Measurements from ENCODE around the gene DOCK4.
"Not testable (repeated sequence)": the region's sequence is repeated elsewhere in the genome, so short reads cannot be mapped to it uniquely, and the experiment has no call there.

DOCK4 gene

DNA sequence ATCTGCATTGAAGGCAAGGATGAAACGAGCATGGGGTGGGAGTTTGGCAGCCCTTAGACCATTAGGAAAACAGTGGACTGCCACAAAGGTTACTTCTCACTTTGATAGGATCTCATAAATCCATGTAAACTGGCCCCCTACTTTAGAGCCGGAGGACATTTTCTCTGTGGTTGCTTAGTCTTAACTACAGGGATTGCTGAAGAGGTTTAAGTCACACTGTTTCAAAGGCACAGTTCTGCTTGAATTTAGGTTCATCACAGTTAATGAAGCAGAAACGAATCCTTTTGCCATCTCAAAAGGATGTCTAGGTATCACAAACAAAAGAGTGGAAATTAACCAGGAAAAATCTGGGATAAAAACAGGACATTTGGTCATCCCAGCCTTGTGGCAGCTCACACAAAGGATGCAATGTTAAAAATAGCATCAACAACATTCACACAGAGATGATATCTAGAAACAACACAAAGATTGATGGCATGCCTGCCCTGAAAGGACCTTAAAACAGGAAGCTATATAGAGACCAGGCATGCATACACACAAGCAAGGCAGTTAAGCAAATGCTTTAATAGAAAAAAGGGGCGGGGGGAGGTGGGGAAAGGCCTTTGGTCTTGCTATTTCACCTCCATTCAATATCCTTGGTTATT, 74.0 kb downstream of the DOCK4 start:
- DNase-seq = no peak

DNA sequence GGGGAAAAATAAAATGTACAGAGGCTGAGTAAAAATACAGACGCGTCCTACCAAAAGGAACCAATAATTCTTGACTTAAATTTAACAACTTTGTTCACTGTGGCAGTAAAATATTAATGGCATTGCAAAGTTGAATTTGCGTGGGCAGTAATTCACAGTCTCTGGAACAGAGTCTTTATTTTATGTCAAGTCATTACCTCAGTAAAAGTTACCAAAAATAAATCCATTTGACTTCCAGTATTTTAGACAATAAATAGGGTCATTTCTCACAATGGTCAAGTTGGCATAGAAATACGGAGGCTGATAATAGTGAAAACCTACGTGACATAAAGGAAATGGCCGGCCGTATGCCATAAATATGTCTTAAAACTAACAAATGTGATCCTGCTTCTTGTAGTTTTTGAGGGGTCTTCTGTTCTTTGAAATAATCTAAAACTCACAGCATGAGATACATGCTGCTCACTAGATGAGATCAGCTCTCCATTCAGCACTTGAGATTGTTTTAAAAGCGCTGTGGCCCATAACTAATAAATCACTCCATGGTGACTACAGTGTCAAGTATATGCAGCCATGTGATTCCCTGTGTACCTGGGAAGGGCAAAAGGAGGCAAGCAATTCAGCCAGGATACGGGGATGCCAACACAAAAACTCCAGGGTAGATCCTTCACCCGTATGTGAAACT, 75.3 kb downstream of the DOCK4 start:
- peak; percentile 48 to 68 for DNase-seq

DNA sequence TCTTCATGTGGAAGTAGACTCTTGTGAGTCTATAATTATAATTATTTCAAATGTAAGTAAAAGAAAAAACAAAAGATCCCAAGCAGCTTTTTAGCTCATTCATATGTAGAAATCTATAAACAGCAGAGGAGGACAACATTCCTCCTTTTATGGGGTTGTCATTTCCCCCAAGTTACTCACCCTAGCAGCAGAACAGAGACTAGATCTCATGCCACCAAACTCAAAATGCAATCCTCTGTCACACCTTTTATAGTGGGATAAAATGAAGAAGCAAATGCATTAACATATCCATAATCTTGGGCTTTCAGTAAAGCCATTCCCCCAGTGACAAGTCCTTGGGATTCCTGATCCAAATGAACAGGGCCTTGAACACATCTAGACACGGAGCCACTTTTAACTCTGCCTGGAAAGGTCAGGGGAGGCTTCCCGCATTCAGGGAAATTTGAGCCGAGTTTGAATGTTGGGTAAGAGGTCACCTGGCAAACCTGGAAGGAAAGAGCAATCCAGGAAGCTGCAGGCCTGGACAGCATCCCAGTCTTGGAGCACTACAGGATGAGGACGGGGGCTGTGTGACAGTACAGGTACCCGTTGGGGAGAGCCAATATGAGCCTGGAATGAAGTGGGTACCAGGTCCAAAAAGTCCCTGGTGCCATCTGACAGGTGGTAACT, 76.4 kb downstream of the DOCK4 start:
- DNase-seq = peak; percentile 22 to 40

DNA sequence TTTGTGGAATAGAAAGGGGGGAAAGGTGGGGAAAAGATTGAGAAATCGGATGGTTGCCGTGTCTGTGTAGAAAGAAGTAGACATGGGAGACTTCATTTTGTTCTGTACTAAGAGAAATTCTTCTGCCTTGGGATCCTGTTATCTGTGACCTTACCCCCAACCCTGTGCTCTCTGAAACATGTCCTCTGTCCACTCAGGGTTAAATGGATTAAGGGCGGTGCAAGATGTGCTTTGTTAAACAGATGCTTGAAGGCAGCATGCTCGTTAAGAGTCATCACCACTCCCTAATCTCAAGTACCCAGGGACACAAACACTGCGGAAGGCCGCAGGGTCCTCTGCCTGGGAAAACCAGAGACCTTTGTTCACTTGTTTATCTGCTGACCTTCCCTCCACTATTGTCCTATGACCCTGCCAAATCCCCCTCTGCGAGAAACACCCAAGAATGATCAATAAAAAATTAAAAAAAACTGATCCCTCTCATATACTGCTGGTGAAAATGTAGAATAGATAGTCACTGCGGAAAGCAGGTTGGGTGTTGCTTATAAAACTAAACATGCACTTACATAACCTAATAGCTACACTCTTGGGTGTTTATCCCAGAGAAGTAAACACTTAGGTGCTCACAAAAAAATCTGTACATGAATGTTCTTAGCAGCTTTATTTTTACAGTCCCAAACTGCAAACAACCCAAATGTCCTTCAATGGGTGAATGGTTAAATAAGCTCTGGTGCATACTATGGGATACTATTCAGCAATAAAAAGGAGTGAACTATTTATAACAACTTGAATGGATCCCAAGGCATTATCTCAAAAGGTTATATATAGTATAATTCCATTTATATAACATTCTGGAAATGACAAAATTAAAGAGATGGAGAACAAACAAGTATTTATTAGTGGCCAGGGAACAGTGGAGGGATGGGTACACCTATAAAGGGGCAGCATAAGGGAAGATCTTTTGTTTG, 77.5 kb downstream of the DOCK4 start:
- DNase-seq = not testable (repeated sequence)

DNA sequence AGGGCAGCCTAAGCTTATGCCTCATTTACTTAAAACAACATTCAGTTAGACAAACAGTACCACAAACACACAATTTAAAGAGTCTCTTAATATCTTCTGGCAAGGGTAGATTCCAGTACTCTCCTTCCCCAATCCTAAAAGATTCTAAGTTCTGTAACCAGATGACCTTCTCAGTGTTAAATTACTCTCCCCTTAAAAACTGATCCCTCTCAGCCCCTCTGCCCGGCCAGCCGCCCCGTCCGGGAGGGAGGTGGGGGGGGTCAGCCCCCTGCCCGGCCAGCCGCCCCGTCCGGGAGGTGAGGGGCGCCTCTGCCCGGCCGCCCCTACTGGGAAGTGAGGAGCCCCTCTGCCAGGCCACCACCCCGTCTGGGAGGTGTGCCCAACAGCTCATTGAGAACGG, 78.2 kb downstream of the DOCK4 start:
- DNase-seq = not testable (repeated sequence)

DNA sequence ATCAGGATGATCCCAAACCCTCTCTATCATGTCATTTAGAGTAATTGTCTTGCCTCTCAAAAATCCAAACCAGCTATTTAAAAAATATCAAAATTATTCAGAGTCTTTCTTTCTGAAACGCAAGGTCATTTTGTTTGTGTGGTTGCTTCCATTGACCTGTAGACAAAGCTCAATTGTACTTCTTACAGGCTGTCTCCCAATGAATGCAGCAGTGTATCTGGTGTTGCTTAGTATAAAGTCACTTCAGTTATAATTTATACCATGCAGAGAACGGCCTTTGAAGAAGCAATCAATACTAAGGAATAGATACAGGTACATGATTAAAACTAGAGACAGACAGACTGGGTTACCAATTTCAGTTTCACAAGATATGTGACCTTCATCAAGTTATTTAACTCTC, 80.9 kb downstream of the DOCK4 start:
- no peak for DNase-seq

DNA sequence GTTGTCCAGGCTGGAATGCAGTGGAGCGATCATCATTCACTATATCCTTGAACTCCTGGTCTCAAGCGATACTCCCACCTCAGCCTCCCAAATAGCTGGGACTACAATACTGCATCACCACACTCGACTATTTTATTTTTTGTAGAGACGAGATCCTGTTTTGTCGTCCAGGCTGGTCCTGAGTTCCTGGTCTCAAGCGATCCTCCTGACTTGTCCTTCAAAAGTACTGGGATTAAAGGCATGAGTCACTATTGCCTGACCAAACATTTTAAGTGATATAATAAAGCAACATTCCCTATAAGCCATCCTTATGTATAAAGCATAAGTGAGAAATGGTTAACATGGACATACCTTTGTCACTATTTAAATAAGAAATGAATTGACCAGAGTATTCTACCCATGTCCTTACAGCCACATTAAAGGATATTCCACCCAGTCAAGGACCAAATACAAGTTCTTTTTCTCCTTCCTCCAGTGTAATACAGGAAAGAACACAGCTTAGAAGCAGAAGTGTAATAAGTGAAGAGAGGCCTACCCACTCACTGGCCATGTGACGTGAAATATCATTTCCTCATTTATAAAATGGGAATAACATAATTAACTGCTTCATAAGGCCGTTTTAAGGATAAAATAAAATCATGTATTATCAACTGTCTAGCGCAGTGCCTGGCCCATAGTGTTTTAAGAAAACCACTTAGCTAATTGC, 82.0 kb downstream of the DOCK4 start:
- no peak for DNase-seq

DNA sequence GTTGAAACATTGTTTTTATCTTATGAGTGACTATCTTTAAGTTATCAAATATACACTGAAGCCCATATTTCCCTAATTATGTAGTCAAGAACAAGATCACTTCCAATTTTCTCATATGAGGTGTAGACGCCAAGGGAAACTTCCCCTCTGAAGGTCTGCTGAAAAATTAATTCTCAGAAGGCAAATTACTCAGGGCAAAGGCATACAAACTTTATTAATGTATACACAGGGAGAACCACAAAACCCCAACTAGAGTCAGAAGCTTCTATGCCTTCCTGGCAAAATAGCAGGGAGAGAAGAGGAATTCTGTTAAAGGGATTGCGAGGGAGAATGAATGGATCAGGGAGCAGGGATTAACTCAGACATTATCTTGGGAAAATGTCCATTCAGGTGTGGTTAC, 83.4 kb downstream of the DOCK4 start:
- no peak for DNase-seq

DNA sequence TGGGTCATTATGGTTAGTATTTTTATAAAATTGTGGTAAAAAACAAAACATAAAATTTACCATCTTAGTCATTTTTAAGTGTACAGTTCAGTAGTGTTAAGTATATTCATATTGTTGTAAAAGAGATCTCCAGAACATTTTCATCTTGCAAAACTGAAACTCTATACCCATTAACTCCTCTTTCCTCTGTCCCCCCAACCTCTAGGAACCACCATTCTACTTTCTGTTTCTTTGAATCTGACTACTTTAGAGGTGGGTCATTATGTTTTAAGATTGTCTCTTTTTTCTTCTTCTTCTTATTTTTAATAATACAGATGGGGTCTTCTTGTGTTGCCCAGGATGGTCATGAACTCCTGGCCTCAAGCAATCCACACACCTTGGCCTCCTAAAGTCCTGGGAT, 84.1 kb downstream of the DOCK4 start:
- no peak for DNase-seq

DNA sequence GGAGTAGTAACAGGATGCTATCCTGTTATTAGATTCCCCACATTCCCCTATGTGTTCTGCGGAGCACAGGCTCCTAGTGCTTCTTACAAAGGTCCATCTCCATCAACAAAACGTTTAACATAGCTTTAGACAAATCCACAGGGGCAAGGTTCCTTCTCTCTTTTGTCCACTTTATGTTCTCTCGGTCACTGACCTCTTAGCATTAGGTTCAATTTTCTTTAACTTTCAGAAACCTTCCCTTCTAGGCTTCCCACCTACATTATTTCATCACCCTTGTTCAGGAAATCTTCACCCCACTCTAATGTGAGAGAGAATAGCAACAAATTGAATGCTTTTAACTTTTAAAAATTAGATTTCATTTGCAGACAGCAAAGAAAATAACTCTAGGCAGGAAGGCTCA, 84.9 kb downstream of the DOCK4 start:
- DNase-seq = no peak

DNA sequence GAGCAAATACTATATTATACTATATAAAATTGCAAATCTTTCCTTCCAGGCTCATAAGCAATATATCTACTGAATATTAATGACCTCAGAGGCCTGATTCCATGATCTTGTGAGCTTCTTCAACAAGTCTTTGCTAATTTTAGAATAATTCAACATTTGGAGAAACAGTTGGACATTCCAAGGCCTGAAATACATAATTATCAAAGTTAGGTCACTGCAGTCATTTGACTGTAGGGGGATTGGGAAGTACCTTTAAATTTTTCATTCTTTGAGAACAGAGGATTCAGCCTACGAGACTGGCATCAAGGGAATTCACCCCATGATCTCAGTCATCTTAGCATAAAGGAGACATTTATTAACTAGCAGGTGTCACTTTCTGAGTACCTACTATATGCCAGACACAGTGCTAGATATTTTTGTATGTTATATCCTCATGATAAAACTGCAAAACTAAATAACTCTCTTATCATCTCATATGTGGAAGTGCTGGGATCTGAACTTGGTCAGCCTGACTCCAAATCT, 85.4 kb downstream of the DOCK4 start:
- DNase-seq = no peak

DNA sequence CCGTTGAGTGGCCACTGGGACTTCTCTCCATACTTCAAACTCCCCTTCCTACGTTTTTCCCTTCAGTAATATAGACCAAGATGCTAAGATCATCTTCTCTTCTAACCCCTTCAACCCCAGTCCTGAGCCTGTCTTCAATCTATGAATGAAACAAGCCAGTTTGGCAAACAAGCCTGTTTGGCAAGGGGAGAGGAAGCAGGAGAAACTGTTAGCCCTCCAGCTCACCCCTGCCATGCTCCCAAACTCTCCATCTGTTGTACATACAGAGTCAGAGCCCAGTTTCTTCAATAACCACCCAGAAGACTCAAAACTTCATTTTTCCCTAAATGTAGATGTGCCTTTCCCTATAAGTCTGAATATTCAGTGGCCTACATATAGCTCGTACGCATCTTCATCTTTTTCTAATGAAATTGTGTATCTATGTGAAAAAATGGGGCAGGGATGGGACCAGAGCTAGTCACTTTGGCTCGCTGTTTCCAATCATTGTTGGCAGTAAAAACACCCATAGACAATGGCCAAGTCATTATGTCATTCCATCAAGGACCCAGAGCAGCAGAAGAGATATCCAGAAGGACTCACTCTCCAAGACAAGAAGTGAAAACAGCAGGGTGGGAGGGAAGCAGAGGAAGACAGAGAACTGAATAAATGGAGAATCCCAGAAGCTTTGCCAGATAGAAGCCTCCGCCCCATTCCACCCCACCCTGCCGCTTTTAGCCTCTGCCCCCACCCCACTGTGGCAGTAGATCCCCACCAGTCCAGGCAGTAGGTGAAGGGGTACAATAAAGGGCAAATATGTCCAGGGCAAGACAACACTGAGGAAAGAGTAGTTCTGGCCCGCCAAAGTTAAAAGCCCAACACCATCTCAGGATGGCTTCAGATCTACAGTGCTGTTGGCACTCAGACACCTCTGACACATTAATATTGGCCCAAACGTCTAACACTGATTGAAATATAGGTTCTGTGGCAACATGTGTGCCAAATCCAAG, 87.3 kb downstream of the DOCK4 start:
- no peak for DNase-seq

DNA sequence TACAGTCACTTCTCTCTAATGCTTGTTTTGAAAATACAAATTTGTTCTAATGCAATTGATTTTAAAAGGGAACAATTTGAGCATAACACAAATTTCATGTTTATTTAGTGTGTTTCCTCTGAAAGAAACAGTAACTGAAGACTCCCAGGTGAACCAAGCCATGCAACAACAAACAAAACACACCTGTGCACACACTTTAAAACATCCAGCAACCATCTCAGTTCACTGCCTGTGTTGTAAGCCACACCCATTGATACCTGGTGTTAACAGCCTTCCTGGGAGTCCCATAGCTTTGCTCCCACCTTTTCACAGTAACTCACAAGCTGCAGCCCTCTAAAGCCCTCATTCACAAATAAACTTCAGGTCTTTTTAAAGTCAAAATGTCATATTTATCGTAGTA, 89.3 kb downstream of the DOCK4 start:
- DNase-seq = no peak

DNA sequence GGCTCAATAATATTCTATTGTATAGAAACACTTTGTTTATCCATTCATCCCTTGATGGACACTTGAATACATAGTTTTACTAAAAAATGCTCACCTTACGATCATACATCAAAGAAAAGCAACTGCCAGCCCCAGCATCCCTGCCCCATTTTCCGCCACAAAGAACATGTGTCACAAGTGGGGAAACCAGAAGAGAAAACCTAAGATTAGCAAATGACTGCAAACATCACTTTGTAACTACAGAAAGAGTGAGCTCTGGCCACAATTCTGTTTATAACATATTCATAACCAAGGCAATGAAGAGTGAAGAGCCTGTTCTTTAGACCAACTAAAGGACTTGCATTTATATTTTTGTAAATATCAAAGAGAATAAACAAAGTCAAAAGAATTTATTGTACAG, 89.8 kb downstream of the DOCK4 start:
- DNase-seq = no peak

DNA sequence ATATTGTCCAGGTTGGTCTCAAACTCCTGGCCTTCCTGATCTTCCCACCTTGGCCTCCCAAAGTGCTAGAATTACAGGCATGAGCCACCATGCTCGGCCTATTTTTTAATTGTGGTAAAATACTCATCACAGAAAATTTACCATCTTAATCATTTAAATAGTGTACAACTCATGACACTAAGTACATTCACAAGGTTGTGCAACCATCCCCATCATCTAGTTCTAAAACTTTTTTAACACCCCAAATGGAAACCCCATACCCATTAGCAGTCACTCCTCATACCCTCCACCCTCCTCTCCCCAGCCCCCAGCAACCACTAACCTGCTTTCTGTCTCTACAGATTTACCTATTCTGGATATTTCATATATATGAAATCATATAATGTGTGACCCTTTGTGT, 90.3 kb downstream of the DOCK4 start:
- no peak for DNase-seq

DNA sequence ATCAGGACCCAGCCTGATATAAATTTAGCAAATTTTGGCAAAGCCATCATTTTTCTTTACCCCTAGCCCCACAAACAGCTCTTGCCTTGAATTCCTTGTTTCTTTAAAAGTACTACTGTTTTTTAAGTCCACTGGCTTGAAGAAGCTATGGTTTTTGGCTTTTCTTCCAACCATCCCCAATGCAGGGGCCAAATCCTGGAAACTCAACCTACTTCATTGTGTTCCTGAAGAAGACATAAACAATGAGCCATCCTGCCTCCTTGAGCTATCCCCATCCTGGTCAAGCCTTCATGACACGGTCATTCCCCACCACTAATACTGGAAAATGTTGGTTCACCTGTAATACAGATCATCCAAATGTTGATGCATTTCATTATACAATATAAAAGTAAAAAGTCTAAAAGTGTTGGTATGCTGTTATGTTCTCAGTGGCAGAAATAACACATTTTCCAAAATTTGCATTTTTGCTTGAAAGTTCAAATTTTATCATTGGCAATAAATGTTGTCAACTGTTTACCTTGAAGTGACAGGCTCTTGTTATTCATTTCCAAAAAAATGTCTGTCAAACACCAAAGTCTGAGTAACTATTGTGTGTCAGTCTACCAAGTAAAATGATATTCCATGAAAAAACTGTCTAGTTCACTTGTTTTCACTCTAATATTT, 92.2 kb downstream of the DOCK4 start:
- no peak for DNase-seq

DNA sequence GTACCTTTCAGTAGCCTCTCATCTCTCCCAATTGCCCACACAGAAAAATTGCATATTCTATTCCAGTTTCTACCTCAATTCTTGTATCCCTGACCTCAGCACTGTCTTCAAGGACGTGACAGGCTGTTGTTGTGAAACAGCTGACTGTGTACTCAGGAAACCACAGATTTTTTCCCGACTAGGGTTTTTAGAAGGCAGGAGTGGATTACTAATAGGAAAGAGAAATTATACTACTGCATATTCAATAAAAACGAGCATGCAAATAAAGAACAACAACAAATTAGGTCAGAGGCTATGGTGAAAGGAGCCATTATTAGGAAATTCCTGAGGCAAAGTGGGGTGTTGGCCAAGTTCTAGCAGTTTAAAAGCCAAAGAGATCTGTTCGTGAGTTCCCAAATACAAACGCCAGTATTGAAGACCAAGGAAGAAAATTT, 93.4 kb downstream of the DOCK4 start:
- no peak for DNase-seq

DNA sequence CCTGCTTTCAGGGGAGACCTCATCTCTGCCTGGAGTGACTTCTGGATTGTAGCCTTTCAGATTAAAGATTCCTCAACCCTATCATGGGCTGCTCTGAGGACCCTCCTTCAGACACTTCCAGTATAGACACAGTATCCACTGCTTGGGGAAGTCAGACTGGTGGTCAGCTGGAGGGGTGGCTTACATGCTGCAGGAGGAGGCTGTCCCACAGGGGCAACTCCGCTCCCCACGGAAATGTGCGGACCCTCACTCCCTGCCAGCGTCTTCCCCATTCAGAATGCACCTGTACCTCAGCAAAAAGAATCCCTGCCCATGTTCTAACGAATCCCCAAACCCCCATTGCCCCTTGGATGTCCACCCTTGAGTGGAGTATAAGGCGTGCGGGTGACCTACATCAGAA, 95.5 kb downstream of the DOCK4 start:
- DNase-seq = no peak

DNA sequence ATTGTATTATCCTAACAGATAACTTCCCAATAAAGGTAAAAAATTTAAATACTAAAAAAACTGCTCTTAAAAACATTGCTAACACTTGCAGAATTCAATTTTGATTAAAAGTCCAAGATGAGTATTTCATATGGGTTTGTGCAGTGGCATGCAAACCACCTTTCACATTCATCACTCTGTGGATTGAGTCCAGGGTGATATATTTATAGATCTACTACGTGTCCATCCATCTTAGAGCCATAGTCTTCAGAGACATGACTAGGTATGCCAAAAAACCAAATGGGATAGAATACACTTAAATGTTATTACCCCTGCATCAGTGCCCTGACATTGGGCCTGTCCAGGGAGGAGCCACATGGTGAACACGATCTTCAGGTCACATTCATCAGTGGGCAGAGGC, 96.0 kb downstream of the DOCK4 start:
- no peak for DNase-seq

DNA sequence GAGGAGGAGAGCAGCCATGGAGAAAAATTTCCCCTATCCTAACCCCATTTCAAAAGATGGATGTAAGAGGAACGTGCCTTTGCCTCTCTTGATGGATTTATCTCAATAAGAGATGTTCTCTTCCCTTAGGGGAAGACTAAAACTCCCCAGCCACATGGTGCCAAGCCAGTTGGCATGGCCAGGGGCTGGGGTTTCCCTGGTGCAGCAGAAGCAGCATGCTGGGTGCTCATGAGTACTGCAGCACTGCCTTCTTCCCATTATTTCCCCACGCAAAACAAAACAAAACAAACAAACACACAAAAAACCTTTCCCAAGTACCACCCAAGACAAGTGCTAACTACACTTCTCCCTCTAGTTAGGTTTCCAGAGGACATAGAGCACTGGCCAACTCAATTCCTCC, 97.2 kb downstream of the DOCK4 start:
- no peak for DNase-seq

Measured in NCI-H187 (cell line).